Measurements from ENCODE around the gene R3HDM1. TPM values are rescaled to one million over a fixed set of nuclear protein-coding genes. Genes with fewer than 3 reads are reported as not detected.
"Not testable (repeated sequence)": the region's sequence is repeated elsewhere in the genome, so short reads cannot be mapped to it uniquely, and the experiment has no call there.

The R3HDM1 gene
- total RNA-seq, 2 donors from 2014 or later = 9.3 to 51.5 TPM

- intact Hi-C loops (cut with DNase I) = no loop called here
- no peak overlapping the region for H3K27ac ChIP-seq
- H3K9me3 ChIP-seq = no peaks in the 10 kb centered on the region
- TF ChIP-seq POLR2A (IDR thresholded peaks at IDR 0.05) (no peak), POLR2AphosphoS5 (IDR thresholded peaks at IDR 0.05) (no peak), CTCF (IDR thresholded peaks at IDR 0.05) (no peak)
- no peaks in the 10 kb centered on the region for H3K36me3 ChIP-seq
- WGBS = 87% methylated on average over 3 of the region's 3 CpGs
- DNase-seq (ENCODE audit: low spot score) = no peak
- H3K4me1 ChIP-seq (replicated peaks) = no peaks in the 10 kb centered on the region
- no peaks in the 10 kb centered on the region for H3K27me3 ChIP-seq (replicated peaks; ENCODE audit: insufficient read depth)
- H3K4me3 ChIP-seq = no peak overlapping the region
Measured at GRCh38 chr2:135615404-135615803, 84.1 kb downstream of the R3HDM1 start.

- H3K27ac ChIP-seq = no peak overlapping the region
- H3K4me3 ChIP-seq = no peak overlapping the region
- no peaks in the 10 kb centered on the region for H3K27me3 ChIP-seq (replicated peaks; ENCODE audit: insufficient read depth)
- intact Hi-C loops (cut with DNase I) = no loop called here
- DNase-seq (ENCODE audit: low spot score) = no peak
- no peaks in the 10 kb centered on the region for H3K36me3 ChIP-seq
- TF ChIP-seq POLR2A (IDR thresholded peaks at IDR 0.05) = no peak
- TF ChIP-seq CTCF (IDR thresholded peaks at IDR 0.05) = no peak
- TF ChIP-seq POLR2AphosphoS5 (IDR thresholded peaks at IDR 0.05) = no peak
- H3K4me1 ChIP-seq (replicated peaks) = no peaks in the 10 kb centered on the region
- H3K9me3 ChIP-seq = no peaks in the 10 kb centered on the region
Measured at GRCh38 chr2:135617501-135618015, 86.3 kb downstream of the R3HDM1 start.

GRCh38 chr2:135620198-135620597 lies 88.9 kb downstream of the R3HDM1 start:
- TF ChIP-seq CTCF (IDR thresholded peaks at IDR 0.05) (no peak), POLR2A (IDR thresholded peaks at IDR 0.05) (no peak), POLR2AphosphoS5 (IDR thresholded peaks at IDR 0.05) (no peak)
- intact Hi-C loops (cut with DNase I) = no loop called here
- no peak overlapping the region for H3K4me3 ChIP-seq
- WGBS = 100% methylated on average over 1 of the region's 1 CpG
- H3K4me1 ChIP-seq (replicated peaks) = no peaks in the 10 kb centered on the region
- no peaks in the 10 kb centered on the region for H3K9me3 ChIP-seq
- no peak for DNase-seq (ENCODE audit: low spot score)
- H3K27ac ChIP-seq = no peak overlapping the region
- H3K36me3 ChIP-seq = no peaks in the 10 kb centered on the region
- H3K27me3 ChIP-seq (replicated peaks; ENCODE audit: insufficient read depth) = no peaks in the 10 kb centered on the region

GRCh38 chr2:135629520-135629919 lies 98.2 kb downstream of the R3HDM1 start:
- Histone ChIP-seq H3K4me1 (replicated peaks) (no peaks in the 10 kb centered on the region), H3K9me3 (no peaks in the 10 kb centered on the region), H3K4me3 (no peak overlapping the region), H3K27me3 (replicated peaks; ENCODE audit: insufficient read depth) (no peaks in the 10 kb centered on the region), H3K27ac (no peak overlapping the region), H3K36me3 (no peaks in the 10 kb centered on the region)
- intact Hi-C loops (cut with DNase I) = no loop called here
- TF ChIP-seq POLR2A (IDR thresholded peaks at IDR 0.05) (no peak), POLR2AphosphoS5 (IDR thresholded peaks at IDR 0.05) (no peak)
- DNase-seq (ENCODE audit: low spot score) = no peak

- 92% methylated on average over 8 of the region's 8 CpGs for WGBS
- DNase-seq (ENCODE audit: low spot score); H3K4me3 ChIP-seq; H3K4me1 ChIP-seq (replicated peaks); intact Hi-C loops (cut with DNase I); H3K9me3 ChIP-seq; H3K36me3 ChIP-seq; H3K27ac ChIP-seq; H3K27me3 ChIP-seq (replicated peaks; ENCODE audit: insufficient read depth): not testable (repeated sequence)
Measured at GRCh38 chr2:135630034-135630433, 98.8 kb downstream of the R3HDM1 start.

GRCh38 chr2:135630488-135630887 lies 99.2 kb downstream of the R3HDM1 start:
- Histone ChIP-seq H3K4me1 (replicated peaks) (no peaks in the 10 kb centered on the region), H3K4me3 (no peak overlapping the region), H3K9me3 (no peaks in the 10 kb centered on the region), H3K36me3 (no peaks in the 10 kb centered on the region), H3K27ac (no peak overlapping the region), H3K27me3 (replicated peaks; ENCODE audit: insufficient read depth) (no peaks in the 10 kb centered on the region)
- DNase-seq (ENCODE audit: low spot score) = no peak
- 69% methylated on average over 1 of the region's 1 CpG for WGBS
- TF ChIP-seq POLR2AphosphoS5 (IDR thresholded peaks at IDR 0.05) (no peak), POLR2A (IDR thresholded peaks at IDR 0.05) (no peak), CTCF (IDR thresholded peaks at IDR 0.05) (no peak)
- intact Hi-C loops (cut with DNase I) = no loop called here

All from prostate gland (tissue), 2 donors.